ENCODE measurements around the gene REC8. TPM values are rescaled to one million over a fixed set of nuclear protein-coding genes. Genes with fewer than 3 reads are reported as not detected.

Gene REC8
- total RNA-seq, 2 experiments from 2014 or later: 27.5 to 31.3 TPM

DNA sequence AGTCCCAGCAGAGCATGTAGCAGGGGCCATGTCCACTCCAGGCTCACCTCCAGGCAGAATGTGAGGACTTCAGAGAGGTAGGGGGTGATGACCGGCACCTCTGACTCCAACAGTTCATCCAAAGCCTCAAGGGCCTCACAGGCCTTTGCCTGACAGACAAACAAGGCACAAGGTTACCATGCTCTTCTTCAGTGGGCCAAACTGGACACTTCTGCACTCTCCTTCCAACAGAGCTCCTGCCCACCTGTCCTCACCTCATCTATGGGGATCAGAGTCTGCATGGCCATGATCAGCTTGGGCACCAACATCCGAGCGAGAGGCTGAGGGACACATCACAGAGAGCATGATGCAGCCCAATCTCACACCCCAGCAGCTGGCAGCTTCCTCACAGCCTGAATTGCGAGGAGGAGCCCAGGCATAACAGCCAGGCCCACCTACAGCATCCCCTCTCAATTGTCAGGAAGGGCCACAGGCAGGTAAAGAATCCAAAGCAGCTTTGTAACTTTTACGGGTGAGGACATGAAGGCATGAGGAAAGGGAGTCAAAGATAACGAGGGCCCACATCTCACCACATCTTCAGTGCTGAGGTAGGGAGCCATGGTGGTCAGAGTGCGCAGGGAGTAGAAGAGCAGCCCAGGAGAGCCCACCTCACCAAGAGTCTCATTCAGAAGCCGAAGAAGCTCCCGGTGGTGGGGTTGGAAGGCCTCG lies 15.1 kb downstream of the REC8 start:
- CTCF ChIA-PET: interaction anchor here (0.6 to 1.9 kb wide), 3 partner anchors 26 to 41 kb away, joined by 3 to 11 read pairs (median 9); partner anchors contain the start of gene IRF9
- POLR2A ChIA-PET: interaction anchor here (0.6 to 3.3 kb wide), 4 partner anchors 9 to 121 kb away, joined by 3 to 15 read pairs (median 6); partner anchors contain the start of genes IRF9 and TM9SF1

DNA sequence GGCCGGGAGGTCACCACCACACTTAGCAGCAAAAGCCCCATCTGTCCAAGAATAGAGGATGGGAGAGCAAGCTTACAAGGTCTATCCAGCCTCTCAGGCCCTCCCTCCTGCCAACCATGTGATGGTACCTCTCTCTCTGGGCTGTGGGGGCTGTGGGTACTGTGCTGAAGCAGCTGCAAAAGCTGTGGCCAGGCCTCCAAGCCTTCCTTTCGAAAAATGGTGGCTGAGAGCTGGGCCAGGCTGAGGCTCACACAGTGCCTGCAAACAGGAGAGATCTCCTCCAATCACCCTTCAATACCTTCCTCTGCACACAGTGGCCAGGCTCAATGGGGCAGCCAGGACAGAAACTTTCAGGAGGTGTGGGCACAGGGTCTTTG lies 15.6 kb downstream of the REC8 start:
- POLR2A ChIA-PET: interaction anchor here (3.3 kb wide), 1 partner anchor 26 kb away, joined by 15 read pairs; the partner anchor contains the start of gene IRF9

DNA sequence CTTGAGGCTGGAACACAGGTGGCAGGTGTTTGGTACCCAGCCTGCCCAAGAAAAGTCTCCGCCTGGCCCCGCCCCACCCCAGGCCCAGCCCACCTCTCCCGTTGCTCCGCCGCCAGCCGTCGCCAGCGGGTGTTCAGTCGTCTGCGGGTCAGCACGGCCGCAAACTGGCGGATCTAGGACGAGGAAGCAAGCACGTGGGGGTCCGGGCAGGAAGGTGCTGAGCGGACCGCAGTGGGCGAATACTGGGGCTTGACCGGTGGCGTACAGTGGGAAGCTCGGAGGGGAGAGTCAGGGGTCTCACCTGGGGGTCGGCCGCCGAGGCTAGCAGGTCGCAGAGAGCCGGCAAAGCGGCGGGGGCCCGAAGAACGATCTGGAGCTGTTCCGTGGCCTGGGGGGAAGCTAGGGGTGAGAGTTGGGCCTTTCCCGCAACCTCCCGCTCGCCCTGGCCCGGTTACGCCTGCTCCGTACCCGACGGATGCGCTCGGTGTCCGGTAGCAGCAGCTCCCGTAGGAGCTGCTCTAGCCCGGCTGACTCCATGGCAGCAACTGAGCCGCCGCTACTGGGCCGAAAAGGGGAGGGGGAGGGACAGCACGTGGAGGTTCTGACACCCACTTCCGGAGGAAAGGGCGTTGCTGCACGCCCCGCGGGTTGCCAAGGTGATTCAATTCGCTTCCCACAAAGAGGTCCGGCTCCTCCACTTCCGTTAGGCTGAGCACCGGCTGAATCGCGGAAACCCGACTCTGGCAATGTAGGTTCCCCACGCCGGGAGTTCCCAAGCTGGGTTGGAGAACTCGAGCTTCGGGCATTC lies 16.6 kb downstream of the REC8 start, which contains the start of gene IPO4:
Gene IPO4, minus strand, starts transcription at position 566 of the 808 bp plus-strand sequence. Its CDS starts 29 bp downstream, at position 537.
- CTCF ChIA-PET: interaction anchor here (0.7 to 1.6 kb wide), 6 partner anchors 10 to 134 kb away, joined by 3 to 5 read pairs (median 4); partner anchors contain the start of genes IRF9 and MDP1
- POLR2A ChIA-PET: interaction anchor here (0.6 to 3.3 kb wide), 5 partner anchors 9 to 108 kb away, joined by 3 to 15 read pairs (median 4); partner anchors contain the start of genes CHMP4A, IRF9 and RNF31

More for the DNA sequence above, 15.6 kb downstream of the REC8 start:
- CTCF ChIA-PET: interaction anchor here (1.2 kb wide), 1 partner anchor 26 kb away, joined by 9 read pairs; the partner anchor contains the start of gene IRF9

DNA sequence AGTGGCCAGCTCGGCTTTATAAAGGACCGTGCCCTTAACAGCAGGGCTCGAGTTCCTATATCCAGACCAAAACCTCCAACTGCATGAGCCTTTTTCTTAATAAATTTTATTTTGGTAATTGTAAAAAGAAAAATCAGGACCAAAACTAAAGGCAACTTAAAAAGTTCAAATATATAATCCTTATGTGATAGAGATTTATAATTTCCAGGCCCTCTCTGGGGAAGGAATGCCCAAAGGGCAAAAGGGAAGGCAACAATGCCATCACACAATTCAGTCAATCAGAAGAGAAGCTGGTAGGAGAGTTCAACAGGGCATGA lies 17.1 kb downstream of the REC8 start:
- POLR2A ChIA-PET: interaction anchor here (0.6 to 3.3 kb wide), 4 partner anchors 9 to 42 kb away, joined by 3 to 15 read pairs (median 4); partner anchors contain the start of genes CHMP4A, IRF9 and RNF31
- CTCF ChIA-PET: interaction anchor here (0.8 to 1.6 kb wide), 5 partner anchors 27 to 135 kb away, joined by 3 to 5 read pairs (median 4); partner anchors contain the start of genes IRF9 and MDP1

DNA sequence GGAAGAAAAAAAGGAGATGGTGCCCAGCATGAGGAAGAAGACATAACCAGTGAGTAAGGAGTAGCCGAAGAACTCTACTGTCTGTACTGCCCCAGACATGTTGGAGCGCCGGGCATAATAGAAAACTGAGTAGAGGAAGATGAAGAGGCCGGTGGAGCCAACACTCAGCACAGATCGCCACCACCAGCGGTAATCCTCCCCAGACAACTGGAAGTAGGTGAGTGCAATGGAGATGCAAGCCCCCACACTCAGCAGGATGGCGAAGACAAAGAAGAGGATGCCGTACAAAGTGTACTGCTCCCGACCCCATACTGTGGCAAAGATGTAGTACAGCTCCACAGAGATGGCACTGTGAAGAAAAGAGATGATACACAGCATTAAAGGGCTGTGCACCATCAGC lies 17.6 kb downstream of the REC8 start:
- ChIA-PET POLR2A (interaction anchor here (0.6 to 3.3 kb wide), 4 partner anchors 10 to 42 kb away, joined by 3 to 15 read pairs (median 4); partner anchors contain the start of genes CHMP4A, IRF9 and RNF31), CTCF (interaction anchor here (0.8 to 1.6 kb wide), 3 partner anchors 27 to 136 kb away, joined by 3 to 5 read pairs (median 4); partner anchors contain the start of gene MDP1)

DNA sequence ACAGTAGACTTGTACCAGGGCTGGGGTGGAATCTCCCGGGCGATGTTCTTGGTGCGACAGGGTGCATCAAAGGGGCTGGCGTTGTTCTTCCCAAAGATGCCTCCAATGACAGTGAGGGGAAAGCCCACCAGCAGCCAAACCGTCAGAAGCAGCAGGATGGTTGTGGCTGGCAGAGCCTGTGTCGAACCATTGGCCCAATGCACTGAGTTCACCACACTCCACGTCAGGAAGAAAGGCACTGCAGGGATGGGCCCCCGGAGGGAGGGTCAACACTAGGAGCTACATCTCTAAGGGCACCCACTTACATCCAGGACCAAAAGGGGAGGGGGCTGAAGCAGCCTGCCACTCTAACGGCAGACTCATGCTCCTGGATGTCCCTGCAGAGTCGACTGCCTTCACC lies 18.5 kb downstream of the REC8 start:
- ChIA-PET CTCF (interaction anchor here (0.7 to 1.1 kb wide), 3 partner anchors 29 to 51 kb away, joined by 3 to 4 read pairs (median 4); partner anchors contain the start of genes EMC9 and IRF9), POLR2A (no interaction called here)

DNA sequence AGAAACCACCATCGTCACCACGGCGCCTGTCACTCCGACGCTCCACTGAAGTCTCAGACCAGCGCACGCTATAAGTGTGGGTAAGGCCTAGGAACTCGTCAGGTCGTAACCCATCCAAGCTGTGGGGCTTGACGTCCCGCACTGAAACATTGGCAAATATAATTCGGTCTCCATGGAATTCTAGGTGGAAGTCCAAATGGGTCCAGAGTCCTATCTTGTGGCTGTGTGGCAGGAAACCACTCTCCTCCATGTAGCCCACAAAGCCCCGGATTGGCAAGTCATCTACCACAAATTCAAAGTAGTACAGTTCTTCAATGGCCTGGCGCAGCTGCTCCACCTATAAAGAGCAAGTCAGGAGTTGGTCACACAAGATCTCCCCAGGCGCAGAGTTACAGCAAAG lies 21.1 kb downstream of the REC8 start:
- ChIA-PET CTCF (no interaction called here), POLR2A (no interaction called here)

DNA sequence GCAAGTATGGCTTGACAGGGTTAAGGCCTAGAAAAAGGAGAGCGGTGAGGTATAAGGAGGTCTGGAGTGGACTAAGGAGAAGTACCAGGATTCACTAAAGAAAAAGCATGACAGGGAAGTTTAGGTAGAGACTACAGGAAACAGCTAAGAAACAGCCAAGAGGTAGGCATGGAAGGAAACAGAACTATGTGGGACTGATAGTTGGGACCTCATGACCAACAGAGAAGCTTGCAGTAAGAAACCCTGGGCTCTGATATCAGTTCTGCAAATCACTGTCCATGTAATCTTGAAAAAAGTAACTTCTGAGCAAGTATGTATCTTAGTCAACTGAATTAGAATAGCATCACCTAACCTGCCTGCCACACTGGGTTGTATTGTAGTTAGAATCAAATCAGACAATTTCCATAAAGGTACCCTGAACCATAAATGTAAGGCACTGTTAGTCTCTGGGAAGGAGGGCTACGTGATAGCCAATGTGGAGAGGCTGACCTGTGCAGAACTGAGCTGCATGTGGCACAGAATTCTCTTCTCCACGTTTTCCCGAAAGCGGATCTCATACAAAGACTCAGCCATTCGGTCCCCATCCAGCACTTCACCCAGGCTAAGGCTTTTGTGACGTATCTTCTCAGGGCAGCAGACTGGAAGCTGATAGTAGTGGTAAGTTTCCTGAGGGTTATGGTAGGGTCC lies 22.4 kb downstream of the REC8 start:
- CTCF ChIA-PET: interaction anchor here (0.7 to 2.3 kb wide), 4 partner anchors 18 to 114 kb away, joined by 3 to 9 read pairs (median 3); partner anchors contain the start of genes CIDEB and RABGGTA
- POLR2A ChIA-PET: interaction anchor here (0.7 to 2.7 kb wide), 5 partner anchors 11 to 48 kb away, joined by 5 to 24 read pairs (median 10); partner anchors contain the start of genes CHMP4A, PSME2, RNF31 and TINF2

DNA sequence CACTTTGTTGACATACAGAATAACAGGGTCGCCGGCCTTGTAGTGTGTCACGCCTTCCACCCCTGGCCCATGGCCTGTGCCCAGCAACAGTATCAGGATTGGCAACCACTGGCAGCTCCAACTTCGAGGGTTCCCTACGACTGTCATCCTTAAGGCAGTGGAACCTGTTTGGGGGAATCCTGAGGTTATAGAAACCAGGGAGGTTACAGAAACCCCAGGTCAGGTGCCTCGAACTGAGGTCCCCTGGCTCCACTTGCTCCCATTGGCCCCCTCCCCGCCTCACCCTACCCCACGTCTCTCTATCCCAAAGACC lies 22.9 kb downstream of the REC8 start:
- POLR2A ChIA-PET: interaction anchor here (0.7 to 2.7 kb wide), 8 partner anchors 11 to 117 kb away, joined by 3 to 24 read pairs (median 10); partner anchors contain the start of genes CHMP4A, DCAF11, IRF9 and LTB4R
- CTCF ChIA-PET: interaction anchor here (0.9 to 2.3 kb wide), 4 partner anchors 17 to 138 kb away, joined by 3 to 15 read pairs (median 8); partner anchors contain the start of genes CHMP4A, MDP1 and TINF2

DNA sequence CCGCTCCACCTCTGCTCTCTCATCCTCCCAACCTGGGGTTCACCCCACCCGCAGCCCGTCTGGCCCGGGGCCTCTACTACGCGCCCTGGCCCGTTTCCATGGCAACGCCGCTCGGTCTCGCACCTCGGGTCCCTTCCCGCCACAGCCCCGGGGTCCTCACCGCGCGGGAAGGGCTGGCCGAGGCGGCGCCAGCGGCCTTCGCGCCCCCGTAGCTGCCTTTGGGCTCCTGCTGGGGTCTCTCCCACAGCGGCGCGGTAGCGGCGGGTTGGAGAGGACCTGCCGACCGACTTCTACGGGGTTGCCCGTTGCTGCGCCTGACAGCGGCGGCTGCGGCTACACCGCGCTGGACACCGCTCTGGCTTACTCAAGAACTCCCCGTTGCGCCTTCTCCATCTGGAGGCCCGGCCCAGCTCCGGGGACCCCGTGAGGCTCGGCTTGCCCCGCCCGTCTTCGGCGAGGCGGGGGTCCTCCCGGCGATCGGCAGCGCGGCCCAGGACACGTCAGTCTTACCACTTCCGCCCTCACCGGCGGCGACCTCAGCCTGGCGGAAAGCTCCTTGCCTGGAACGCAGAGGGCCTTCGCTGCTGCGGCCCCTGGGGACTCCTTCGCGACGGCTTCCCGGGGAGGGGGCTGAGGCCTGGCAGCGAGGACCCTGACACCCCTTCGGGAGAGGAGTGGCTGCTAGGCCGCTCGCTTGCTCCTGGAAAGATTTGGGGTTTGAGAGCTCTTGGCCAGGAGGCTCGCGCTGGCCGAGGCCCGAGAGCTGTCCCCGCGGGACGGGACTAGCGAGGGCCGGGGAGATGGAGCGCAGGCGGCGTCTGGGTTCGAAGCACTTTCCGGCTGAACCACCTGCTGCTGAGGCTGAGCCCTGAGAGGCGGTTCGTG lies 23.5 kb downstream of the REC8 start, which contains the start of gene TM9SF1:
Gene TM9SF1, minus strand, starts transcription at position 256 of the 885 bp plus-strand sequence. CDS start 422 bp downstream, outside the sequence.
- ChIA-PET CTCF (interaction anchor here (0.6 to 2.3 kb wide), 13 partner anchors 11 to 138 kb away, joined by 3 to 15 read pairs (median 3); partner anchors contain the start of genes CHMP4A, CIDEB, IRF9 and LTB4R2), POLR2A (interaction anchor here (0.7 to 2.7 kb wide), 11 partner anchors 9 to 116 kb away, joined by 3 to 24 read pairs (median 8); partner anchors contain the start of genes CHMP4A, DCAF11, IRF9 and LTB4R)

DNA sequence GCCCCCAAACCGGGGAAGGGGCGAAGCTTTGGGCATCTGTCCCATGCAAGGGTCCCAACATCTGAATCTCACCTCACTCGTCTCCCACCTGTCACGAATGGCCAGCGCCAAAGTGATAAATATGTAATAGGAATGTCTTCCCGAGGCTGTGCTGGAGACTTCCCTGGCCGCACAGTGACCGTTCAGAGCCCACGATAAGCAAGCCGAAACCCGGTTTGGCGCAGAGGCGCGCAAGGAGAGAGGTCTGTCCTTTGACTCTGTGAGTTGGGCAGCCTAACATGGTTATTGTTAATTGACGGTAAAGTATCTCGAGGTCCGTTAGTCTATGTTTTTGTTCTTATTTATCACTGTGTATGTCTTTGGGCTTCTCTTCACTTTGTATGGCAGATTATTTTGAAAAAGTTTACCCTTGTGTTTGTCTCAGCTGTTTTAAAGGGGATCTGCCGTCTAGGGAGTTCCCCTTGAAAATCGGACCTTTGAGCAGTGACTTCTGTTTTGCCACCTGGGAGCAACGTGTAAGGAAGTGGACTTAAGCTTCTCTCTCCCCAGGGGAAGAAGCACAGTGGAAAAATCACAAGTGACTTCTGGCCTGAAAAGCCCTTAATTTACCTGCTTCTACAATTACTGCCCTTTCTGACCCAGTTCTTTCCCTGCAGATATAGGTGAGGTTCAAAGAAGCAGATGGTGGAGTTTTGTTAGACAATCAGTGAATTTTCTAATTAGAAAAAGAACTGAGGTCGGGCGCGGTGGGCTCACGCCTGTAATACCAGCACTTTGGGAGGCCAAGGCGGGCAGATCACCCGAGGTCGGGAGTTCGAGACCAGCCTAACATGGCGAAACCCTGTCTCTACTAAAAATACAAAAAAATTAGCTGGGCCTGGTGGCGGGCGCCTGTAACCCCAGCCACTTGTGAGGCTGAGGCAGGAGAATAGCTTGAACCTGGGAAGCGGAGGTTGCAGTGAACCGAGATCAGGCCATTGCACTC lies 24.5 kb downstream of the REC8 start:
- POLR2A ChIA-PET: interaction anchor here (1.2 to 2.7 kb wide), 9 partner anchors 9 to 82 kb away, joined by 3 to 24 read pairs (median 10); partner anchors contain the start of genes CHMP4A, DCAF11, IRF9 and MDP1
- CTCF ChIA-PET: interaction anchor here (0.9 to 2.3 kb wide), 11 partner anchors 11 to 137 kb away, joined by 3 to 15 read pairs (median 4); partner anchors contain the start of genes CHMP4A, CIDEB, IRF9 and LTB4R2

DNA sequence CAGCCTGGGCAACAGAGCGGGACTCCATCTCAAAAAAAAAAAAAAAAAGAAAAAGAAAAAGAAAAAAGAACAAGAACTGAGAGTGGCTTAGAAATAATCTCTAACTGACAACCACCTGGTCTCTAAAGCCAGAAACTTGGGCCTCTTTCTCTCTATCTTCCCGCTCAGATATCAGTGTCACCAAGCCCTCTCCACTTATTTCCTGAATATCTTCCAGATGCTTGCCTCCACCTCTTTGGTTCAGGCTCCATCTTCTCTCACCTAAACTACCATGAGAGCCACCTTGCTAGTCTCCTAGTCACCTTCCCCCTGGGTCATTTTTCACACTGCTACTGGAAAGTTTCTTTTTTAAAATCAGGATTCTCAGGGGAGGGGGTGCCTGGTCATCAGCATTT lies 25.2 kb downstream of the REC8 start:
- POLR2A ChIA-PET: interaction anchor here (2.0 to 2.7 kb wide), 2 partner anchors 16 to 18 kb away, joined by 18 to 24 read pairs; partner anchors contain the start of genes CHMP4A and MDP1

DNA sequence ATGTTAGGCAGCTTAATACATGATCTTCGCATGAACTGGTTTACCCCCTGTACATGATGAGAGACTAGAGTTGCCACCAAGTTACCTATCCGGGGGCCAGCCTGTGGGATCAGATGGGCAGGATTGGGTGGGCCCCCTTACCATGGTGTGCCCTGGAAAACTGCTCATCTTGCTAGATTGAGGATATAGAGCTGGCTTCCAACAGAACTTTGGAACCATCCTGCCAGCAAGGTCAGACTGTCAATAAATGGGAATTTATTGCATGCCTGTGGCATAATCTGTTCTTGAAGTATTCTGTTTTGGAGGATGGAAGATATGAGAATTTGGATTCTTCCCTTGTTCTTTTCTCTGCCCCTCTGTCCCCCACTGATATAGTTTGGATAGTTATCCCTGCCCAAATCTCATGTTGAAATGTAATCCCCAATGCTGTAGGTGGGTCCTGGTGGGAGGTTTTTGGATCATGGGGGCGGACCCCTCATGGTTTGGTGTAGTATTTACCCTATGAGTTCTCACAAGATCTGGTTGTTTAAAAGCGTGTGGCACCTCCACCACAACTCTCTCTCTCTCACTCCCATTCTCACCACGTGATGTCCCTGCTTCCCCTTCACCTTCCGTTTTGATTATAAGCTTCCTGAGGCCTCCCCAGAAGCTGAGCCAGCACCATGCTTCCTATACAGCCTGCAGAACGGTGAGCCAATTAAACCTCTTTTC lies 27.1 kb downstream of the REC8 start:
- POLR2A ChIA-PET: interaction anchor here (0.6 to 0.7 kb wide), 4 partner anchors 8 to 47 kb away, joined by 3 to 8 read pairs (median 6); no protein-coding TSS in a partner anchor
- CTCF ChIA-PET: interaction anchor here (0.5 to 1.4 kb wide), 3 partner anchors 11 to 44 kb away, joined by 3 to 5 read pairs (median 3); partner anchors contain the start of gene IPO4

More for the DNA sequence above, 25.2 kb downstream of the REC8 start:
- CTCF ChIA-PET: interaction anchor here (1.8 kb wide), 1 partner anchor 111 kb away, joined by 6 read pairs; the partner anchor contains the start of gene CIDEB

DNA sequence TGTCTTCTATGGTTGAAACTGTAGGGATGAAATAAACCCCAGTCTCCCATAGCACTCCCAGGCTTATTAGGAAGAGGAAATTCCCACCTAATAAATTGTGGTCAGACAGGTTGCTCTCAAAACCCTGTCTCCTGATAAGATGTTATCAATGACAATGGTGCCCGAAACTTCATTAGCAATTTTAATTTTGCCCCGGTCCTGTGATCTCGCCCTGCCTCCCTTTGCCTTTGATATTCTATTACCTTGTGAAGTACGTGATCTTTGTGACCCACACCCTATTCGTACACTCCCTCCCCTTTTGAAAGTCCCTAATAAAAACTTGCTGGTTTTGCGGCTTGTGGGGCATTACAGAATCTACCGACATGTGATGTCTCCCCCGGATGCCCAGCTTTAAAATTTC lies 30.7 kb downstream of the REC8 start:
- POLR2A ChIA-PET: interaction anchor here (0.7 to 1.3 kb wide), 3 partner anchors 9 to 42 kb away, joined by 3 to 5 read pairs (median 3); partner anchors contain the start of gene CHMP4A
- CTCF ChIA-PET: interaction anchor here (0.6 to 0.9 kb wide), 2 partner anchors 28 to 69 kb away, joined by 3 read pairs; partner anchors contain the start of gene RABGGTA
